Measurements from ENCODE around the gene ZGLP1. TPM values are rescaled to one million over a fixed set of nuclear protein-coding genes. Genes with fewer than 3 reads are reported as not detected.

Gene ZGLP1
- total RNA-seq, 3 donors from 2014 or later, result 2.5 to 4.0 (median 3.8) TPM

DNA sequence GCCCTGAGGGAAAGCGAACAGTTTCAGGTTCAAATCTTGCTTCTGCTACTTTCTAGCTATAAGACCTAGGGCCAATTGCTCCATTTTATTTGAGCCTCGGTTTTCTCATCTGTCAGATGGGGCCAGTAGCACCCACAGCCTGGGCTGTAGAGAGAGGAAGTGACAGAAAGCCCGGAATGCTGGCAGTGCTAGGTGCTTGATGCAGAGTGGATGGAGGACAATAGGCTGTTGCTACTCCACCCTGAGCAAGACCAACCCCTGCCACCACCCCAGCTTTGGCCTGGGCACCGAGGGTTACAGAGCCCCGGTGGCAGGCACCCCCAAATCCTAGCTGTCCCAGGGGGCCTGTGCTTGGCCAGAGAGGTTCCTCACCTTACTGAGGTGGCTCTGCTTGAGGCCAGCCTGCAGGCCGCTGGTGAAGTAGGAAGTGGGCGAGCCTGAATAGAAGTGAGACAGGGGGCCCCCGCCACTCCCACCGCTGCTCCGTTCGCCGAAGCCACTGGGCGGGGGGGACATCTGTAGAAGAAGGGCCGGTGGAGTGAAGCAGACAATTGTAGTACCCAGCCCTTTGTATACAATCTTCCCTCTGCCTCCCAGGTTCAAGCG lies 8.3 kb upstream of the ZGLP1 start:
- Histone ChIP-seq H3K4me3 (no peak overlapping the region), H3K9me3 (no peaks in the 10 kb centered on the region), H3K36me3 (ENCODE audit: low read depth) (peaks cover 8% of the 10 kb centered on the region), H3K4me1 (ENCODE audit: low read depth) (peaks cover 31% of the 10 kb centered on the region)
- ATAC-seq (no peak), DNase-seq (no peak)
- TF ChIP-seq, protein P1, sequence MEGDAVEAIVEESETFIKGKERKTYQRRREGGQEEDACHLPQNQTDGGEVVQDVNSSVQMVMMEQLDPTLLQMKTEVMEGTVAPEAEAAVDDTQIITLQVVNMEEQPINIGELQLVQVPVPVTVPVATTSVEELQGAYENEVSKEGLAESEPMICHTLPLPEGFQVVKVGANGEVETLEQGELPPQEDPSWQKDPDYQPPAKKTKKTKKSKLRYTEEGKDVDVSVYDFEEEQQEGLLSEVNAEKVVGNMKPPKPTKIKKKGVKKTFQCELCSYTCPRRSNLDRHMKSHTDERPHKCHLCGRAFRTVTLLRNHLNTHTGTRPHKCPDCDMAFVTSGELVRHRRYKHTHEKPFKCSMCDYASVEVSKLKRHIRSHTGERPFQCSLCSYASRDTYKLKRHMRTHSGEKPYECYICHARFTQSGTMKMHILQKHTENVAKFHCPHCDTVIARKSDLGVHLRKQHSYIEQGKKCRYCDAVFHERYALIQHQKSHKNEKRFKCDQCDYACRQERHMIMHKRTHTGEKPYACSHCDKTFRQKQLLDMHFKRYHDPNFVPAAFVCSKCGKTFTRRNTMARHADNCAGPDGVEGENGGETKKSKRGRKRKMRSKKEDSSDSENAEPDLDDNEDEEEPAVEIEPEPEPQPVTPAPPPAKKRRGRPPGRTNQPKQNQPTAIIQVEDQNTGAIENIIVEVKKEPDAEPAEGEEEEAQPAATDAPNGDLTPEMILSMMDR (IDR thresholded peaks at IDR 0.05), result no peak
- intact Hi-C loops (cut with DNase I, micrococcal nuclease), result no loop called here

DNA sequence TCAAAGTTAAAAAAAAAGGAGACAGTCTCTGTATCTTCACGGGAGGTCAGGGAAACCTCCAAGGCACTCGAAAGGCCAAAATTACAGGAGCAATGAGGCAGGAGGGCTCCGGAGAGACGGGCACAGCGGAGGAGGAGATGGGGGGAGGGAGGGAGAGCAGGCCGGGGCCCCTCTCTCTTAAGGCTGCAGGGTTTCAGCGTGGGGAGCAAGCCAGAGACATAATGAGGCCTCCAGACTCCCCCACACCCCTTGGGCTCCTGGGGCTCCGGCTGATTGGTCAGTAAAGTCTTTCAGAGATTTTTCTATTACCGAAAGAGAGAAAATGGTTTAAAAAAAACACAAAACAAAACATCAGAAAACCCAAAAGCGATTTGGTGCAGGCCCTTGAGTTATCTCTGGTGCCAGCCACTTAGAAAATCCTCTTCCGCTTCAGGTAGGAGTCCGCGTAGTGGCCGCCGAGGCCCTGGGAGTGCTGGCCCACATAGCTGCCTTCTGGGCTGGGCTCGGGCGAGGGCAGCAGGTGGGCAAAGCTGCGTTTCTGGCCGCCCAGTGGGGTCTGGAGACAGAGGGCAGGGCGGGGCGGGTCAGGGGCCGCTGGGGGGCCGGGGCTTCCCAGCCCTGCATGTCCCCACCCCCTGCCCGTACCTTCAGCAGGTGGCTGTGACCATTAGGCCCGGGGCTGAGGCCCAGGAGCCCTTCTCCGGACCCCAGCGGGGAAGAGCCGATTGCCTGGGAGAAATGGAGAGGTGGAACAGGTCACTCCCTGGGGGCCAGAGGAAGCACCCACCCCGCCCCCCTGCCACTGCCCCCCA lies 7.6 kb upstream of the ZGLP1 start:
- intact Hi-C loops (cut with DNase I, micrococcal nuclease), result no loop called here
- Histone ChIP-seq H3K4me3 (no peak overlapping the region), H3K4me1 (ENCODE audit: low read depth) (peaks cover 24% of the 10 kb centered on the region), H3K36me3 (ENCODE audit: low read depth) (peaks cover 8% of the 10 kb centered on the region), H3K9me3 (no peaks in the 10 kb centered on the region)
- no peak for ATAC-seq
- TF ChIP-seq, protein P1 (IDR thresholded peaks at IDR 0.05), result no peak
- DNase-seq, result no peak

DNA sequence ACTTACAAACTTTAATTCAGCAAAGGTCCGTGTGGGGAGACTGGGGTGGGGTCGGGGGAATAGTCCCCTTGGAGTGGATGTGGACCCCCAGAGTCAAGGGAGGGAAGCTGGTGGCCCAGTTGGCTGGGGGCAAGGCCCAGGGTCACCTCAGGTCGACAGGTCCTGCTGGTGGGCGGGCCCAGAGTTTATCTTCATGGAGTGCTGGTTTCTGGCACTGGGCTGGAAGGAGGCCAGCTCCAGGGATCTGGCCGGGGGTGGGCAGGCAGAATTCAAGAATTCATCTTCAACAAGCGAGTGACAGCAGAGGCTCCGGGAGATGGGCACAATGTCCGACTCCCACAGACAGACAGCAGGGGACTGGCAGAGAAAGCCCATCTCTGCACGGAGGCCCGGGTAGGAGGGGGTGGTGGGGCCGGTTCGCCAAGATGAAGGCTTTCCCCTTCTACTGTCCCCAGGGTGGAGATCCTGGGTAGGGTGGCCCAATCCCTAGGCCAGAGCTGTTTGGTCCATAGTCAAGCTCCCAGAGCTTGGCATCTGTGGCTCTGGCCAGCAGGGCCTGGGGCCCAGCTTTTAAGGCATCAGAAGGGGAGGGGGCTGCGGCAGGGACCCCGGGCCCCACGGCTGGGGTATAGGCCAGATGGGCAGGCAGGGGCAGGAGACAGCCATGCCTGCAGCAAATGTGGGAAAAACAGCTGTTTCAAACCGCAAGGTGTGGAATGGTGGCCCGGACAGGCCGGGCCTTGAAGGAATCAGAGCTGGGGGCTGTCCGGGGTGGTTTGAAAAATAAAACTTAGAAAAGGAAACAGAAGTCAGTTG lies 6.8 kb upstream of the ZGLP1 start:
- intact Hi-C loops (cut with DNase I, micrococcal nuclease), result no loop called here
- Histone ChIP-seq H3K9me3 (no peaks in the 10 kb centered on the region), H3K36me3 (ENCODE audit: low read depth) (peaks cover 8% of the 10 kb centered on the region), H3K4me3 (no peak overlapping the region), H3K4me1 (ENCODE audit: low read depth) (peaks cover 15% of the 10 kb centered on the region)
- peak; percentile 10 for ATAC-seq
- peak in 1 of 3 donors; percentile 51 for DNase-seq
- TF ChIP-seq, protein P1 (IDR thresholded peaks at IDR 0.05), result no peak

DNA sequence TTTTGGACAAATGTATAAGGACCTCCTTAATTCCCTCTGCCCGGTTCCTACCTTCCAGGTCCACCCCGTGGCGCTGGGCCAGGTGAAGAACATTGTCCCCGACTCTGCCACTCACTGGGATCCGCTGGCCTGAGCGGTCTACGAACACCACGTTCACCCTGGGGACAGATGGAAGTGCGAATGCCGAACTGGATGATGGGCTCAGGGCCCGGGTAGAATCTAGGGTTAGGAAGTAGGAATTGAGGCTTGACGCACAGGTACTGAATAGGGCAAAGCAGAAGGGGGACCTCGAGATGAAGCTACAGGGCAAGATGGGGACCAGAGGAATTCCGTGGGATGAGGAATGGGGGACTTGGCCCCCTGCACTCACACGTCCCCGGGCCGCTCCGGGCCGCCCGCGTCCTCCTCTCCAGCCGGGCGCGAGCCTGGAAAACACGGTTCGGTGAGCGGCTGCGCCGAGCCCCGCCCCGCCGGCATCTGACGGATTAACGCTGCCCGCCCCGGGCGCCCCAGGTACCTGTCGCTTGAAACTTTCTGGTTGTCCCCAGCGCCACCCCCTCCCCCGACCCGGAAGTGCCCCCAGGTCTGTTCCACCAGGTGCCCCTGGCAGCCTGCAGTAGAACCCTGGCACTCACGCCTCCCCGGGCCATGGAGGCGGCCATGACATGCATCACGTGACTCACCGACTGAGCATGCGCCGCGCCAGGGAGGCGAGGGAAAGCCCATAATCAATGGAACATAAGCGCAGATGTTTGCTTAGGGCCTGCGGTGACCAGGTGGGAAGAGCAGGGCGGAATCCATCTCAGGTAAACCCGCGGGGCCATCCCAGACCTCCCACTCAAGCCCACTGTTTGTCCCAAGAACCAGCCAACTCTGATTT lies 6.0 kb upstream of the ZGLP1 start, which contains the start of gene FDX2:
Gene FDX2 (minus strand): TSS at position 681 of the 880 bp plus-strand sequence. CDS start 19 bp downstream, at position 662.
- ATAC-seq, result peak; percentile 94
- DNase-seq, result peak; percentile 91 to 95 (median 95)
- no peaks in the 10 kb centered on the region for H3K9me3 ChIP-seq
- TF ChIP-seq, protein P1 (IDR thresholded peaks at IDR 0.05), result no peak
- peaks cover 9% of the 10 kb centered on the region for H3K4me1 ChIP-seq (ENCODE audit: low read depth)
- peaks cover 8% of the 10 kb centered on the region for H3K36me3 ChIP-seq (ENCODE audit: low read depth)
- peak within 1 kb of the TSS; percentile 56 for H3K4me3 ChIP-seq
- intact Hi-C loops (cut with DNase I, micrococcal nuclease), result no loop called here

DNA sequence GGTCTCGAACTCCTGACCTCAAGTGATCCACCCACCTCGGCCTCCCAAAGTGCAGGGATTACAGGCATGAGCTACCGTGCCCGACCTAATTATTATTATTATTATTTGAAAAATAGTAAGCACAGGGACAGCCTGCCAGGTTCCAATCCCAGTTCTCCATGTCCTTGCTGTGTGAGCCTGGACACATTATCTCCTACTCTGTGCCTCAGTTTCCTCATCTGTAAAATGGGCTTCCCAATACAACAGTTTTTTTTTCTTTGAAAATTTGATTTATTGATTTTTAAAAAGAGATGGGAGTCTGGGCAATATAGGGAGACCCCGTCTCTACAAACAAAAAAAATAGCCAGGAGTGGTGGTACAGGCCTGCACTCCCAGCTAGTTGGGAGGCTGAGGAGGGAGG lies 3.3 kb downstream of the ZGLP1 start:
- no peaks in the 10 kb centered on the region for H3K36me3 ChIP-seq (ENCODE audit: low read depth)
- DNase-seq (no peak), ATAC-seq (no peak)
- no peak overlapping the region for H3K4me3 ChIP-seq
- no peaks in the 10 kb centered on the region for H3K4me1 ChIP-seq (ENCODE audit: low read depth)
- no peaks in the 10 kb centered on the region for H3K9me3 ChIP-seq
- intact Hi-C loops (cut with DNase I, micrococcal nuclease), result no loop called here
- TF ChIP-seq, protein P1 (IDR thresholded peaks at IDR 0.05), result no peak
